Activated CD8-positive, alpha-beta memory T cell treated with anti-CD3 and anti-CD28 coated beads for 1 hour (primary cell): ENCODE results near the gene HDAC8.
A peak's percentile ranks its signal among the peaks of the same experiment; 100 is the strongest.
"Not testable (repeated sequence)": the region's sequence is repeated elsewhere in the genome, so short reads cannot be mapped to it uniquely, and the experiment has no call there.

Experiments
- DNase-seq, 2 donors: peaks; one replicate each; pipeline ENCODE4 v3.0.0-alpha.2; 2020; ENCODE audit warnings: low read depth in 1 of 2; ENCODE audit errors: extremely low read depth in 1 of 2

HDAC8 gene

DNA sequence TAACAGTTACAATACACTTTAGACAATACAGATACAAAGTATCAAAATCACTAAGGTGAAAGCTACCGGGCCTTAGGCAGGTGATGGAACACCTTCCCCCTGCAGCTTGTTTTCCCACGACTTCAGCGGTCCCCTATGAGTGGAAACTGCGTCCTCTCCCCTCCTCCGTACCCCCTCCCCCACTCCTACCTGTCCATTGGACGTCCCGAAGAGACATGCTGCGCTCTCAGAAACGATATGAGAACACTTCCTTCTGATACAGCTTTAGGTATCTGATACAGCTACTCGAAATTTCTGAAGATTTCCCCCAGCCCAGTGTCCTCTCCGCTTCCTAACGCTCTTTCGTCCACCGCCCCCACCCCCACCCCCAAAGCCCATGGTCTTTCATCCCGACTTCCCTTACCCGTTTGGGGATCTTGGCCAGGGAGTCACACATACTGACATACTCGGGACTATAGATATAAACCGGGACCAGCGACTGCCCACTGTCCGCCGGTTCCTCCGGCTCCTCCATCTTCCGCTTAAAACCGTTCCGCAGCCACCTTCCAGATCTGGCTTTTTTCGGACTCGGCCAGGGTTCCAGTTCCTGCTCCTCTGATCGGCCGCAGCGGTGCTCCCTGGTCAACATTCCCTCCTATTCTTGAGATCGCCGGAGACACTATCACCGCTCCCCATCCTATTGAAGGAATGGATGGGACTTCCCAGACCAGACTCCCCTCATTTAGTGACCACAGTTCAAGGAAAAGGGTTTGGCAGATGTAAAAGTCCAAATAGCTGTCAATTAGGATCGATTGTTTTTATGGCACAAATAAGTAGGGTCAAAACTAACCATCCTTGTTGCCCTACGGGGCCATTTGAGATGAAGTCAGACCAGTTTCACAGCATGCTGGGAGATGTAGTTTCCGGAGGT is at the start of gene HDAC8:
Gene HDAC8, minus strand, starts transcription at position 596 of the 910 bp plus-strand sequence. Its CDS starts 82 bp downstream, at position 514.
- peak in 1 of 2 donors; percentile 6 for DNase-seq

GRCh38 chrX:72621625-72622485 is 49.2 kb upstream of the HDAC8 start:
- DNase-seq, result no peak

DNA sequence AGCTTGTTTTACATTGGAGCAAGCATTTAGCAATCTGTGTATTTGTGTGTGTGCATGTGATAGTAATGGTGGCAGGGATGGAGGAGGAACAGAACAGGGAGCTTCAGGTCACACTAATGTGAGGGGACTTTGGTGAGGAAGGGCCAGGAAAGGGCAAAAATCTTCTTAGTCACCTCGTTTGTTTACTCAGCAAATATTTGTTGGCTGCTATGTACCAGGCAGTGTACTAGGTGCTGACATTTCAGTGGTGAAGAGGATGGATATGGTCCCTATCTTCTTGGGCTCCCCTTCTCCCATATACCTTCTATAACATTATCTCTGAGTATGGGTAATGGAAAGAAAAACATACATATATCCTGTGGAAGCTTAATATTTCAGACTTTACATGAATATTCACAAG is 48.5 kb upstream of the HDAC8 start:
- no peak for DNase-seq

GRCh38 chrX:72620550-72621145 is 48.0 kb upstream of the HDAC8 start:
- no peak for DNase-seq

GRCh38 chrX:72609313-72609712 is 36.7 kb upstream of the HDAC8 start:
- no peak for DNase-seq

DNA sequence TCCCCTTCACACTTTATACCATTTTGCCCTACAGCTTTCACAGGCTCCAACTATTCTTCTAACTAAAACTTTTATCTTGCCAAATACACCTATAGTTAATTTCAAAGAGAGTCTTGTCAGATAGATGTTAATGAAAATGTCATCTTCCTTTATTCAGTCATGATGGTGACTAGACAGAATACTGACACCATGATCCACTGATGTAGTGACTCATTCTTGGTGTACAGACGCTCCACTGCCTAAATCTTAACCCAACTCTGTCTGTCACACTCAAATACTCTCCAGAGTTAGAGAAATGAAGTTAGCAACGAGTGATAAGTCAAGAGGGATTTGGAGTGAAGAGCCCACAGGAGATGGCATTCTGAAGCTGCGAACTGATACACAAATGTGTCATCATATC is 32.1 kb upstream of the HDAC8 start:
- no peak for DNase-seq

- no peak for DNase-seq
These were observed 31.5 kb upstream of the HDAC8 start for GRCh38 chrX:72604112-72604511.

DNA sequence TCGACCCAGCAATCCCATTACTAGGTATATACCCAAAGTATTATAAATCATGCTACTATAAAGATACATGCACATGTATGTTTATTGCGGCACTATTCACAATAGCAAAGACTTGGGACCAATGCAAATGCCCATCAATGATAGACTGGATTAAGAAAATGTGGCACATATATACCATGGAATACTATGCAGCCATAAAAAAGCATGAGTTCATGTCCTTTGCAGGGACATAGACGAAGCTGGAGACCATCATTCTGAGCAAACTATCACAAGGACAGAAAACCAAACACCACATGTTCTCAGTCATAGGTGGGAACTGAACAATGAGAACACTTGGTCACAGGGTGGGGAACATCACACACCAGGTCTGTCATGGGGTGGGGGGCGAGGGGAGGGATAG is 18.4 kb upstream of the HDAC8 start:
- DNase-seq, result not testable (repeated sequence)

- DNase-seq, result no peak
These were observed 11.5 kb upstream of the HDAC8 start for GRCh38 chrX:72584163-72584562.

DNA sequence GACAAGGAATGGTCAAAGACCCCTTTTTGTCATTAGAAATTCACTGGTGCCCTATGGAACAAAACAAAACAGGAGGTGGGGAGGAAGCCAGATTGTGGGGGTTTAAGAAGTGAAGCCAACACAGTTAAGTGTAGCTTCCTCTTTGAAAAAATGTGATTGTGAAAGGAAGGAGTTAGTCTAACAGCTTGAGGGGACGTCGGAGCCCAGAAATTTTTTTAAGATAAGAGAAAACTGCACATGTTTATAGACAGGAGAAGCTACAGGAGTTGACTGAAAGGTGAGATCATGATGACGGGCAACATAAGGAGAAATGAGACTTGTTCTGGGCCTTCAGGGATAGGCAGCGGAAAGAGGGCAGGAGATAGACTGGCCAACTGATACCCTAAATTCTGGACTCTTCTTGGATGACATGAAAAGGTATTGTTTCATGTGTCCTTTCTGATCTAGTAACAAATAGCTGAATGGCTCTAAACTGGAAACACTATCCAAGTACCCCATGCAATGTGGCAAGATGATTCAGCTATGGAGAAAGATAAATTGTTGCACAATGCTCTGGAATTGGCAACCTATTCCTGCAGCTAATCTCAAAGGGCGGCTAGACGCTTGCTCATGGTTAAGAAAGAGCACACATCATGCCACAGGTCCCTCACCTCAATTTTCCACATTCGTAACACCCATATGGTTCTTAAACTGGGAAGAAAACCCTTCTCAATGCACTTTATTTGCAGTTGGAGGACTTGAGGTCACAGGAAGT is 3.7 kb upstream of the HDAC8 start:
- no peak for DNase-seq

DNA sequence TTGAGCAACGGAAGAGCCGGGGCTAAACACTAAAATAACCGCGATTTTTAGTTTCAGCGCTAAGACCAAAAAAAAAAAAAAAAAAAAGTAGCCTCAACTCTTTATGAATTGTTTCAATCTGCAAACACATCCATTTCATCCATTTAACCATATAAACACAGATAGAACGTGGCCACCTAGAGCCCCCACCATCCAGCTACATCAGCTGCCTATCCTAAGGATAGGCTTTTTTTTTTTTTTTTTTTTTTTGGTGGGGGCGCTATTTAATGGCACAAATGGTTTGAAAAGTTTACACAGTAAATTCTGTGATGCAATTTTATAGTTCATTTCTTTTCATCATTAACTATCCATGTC is 492 bp upstream of the HDAC8 start:
- no peak for DNase-seq

DNA sequence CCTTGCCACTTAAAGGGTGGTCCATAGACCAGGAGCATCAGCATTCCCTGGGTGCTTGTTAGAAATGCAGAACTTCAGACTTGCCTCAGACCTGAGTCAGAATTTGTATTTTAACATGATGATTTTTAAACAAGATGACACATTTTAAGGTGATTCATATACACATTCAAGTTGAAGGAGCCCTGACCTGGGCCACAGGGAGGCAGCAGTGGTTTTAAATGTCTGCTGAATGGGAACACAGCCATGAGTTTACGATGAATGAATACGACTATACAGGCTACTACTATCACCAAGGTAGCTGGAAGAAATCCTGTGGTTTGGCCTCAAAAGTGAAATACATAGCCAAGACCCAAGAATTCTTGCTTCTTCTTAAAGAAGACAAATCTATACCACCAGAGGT is 2.9 kb downstream of the HDAC8 start:
- no peak for DNase-seq

- DNase-seq, result no peak
These were observed 4.1 kb downstream of the HDAC8 start for GRCh38 chrX:72568406-72569092.

DNA sequence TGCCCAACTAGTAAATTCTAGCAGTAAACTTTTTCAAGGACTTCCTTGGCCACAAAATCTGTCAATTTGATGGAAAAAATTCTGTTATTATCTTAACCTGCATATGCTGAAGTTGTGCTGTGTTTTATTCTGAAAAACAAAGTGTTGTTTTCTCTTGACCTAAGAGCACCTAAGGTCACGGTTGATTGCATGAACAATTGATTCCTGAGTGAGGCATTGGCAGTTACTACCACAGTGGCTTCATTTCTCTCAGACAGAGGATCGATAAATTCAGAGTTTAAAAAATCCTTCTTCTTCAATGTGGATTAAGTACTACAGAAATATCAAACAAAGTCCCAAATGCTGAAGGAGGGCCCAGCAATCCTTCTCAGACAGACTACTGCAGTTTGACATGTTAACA is 6.2 kb downstream of the HDAC8 start:
- DNase-seq, result no peak

DNA sequence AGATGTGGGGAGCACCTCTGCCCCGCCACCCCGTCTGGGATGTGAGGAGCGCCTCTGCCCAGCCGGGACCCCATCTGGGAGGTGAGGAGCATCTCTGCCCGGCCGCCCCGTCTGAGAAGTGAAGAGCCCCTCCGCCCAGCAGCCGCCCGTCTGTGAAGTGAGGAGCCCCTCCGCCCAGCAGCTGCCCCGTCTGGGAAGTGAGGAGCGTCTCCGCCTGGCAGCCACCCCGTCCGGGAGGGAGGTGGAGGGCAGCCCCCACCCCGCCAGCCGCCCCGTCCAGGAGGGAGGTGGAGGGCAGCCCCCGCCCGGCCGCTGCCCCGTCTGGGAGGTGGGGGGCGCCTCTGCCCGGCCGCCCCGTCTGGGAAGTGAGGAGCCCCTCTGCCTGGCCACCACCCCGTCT is 13.0 kb downstream of the HDAC8 start:
- DNase-seq, result not testable (repeated sequence)

- DNase-seq, result no peak
These were observed 18.0 kb downstream of the HDAC8 start for GRCh38 chrX:72554448-72555140.

- not testable (repeated sequence) for DNase-seq
These were observed 20.2 kb downstream of the HDAC8 start for GRCh38 chrX:72552443-72552842.

DNA sequence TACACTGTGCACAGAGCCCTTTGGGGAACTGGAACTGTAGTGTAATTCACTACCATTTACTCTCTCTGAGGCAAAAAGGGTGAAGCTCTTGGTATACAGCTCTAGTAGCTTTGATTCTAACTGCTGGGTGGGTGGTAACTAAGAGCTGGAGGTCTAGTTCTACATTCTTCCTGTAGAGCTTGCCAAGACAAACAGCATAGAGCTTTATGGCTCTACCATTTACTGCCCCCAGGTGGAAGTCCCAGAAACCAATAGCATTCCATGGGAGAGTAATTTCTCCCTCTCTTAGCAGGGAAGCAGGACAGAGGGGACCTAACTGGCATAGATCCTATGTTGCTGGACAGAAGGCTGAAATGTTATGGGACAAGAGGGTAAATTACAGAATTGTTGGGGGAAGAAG is 26.7 kb downstream of the HDAC8 start:
- DNase-seq, result no peak

GRCh38 chrX:72540318-72540717 is 32.3 kb downstream of the HDAC8 start:
- DNase-seq, result no peak

DNA sequence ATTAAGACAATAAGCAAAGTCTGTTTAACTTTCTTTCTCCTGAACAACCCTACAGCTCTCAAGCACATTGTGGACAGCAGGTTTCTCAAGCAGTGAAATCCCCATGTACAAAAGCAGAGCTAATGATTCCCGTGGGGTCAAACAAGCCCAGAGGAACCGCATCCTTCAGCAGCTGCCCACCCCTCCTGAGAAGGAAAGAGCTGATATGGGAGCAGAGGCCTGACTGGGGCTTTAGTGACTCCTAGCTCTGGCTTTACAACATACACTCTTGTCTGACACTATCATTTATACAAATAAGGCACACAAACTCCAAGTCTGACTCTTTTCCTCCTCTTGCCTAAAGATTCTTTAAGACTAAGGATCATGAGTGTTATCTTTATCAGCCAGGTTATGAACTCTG is 32.8 kb downstream of the HDAC8 start:
- DNase-seq, result no peak
